ENCODE measurements around the gene ST3GAL2. TPM values are rescaled to one million over a fixed set of nuclear protein-coding genes. Genes with fewer than 3 reads are reported as not detected.
A peak's percentile ranks its signal among the peaks of the same experiment; 100 is the strongest.

The ST3GAL2 gene
- total and polyA plus RNA-seq, 9 of the 15 experiments (the other 6 are each of a cell fraction or from before 2014, with no cell fraction given): 1.5 to 108 (median 34.3) TPM

- TF ChIP-seq ZNF197 (CRISPR knock-in tag; IDR thresholded peaks at IDR 0.05; ENCODE audit: low read depth): no peak
- no peak for TF ChIP-seq PTBP1 (IDR thresholded peaks at IDR 0.05; ENCODE audit: low read depth, low read length)
- TF ChIP-seq, protein P1, sequence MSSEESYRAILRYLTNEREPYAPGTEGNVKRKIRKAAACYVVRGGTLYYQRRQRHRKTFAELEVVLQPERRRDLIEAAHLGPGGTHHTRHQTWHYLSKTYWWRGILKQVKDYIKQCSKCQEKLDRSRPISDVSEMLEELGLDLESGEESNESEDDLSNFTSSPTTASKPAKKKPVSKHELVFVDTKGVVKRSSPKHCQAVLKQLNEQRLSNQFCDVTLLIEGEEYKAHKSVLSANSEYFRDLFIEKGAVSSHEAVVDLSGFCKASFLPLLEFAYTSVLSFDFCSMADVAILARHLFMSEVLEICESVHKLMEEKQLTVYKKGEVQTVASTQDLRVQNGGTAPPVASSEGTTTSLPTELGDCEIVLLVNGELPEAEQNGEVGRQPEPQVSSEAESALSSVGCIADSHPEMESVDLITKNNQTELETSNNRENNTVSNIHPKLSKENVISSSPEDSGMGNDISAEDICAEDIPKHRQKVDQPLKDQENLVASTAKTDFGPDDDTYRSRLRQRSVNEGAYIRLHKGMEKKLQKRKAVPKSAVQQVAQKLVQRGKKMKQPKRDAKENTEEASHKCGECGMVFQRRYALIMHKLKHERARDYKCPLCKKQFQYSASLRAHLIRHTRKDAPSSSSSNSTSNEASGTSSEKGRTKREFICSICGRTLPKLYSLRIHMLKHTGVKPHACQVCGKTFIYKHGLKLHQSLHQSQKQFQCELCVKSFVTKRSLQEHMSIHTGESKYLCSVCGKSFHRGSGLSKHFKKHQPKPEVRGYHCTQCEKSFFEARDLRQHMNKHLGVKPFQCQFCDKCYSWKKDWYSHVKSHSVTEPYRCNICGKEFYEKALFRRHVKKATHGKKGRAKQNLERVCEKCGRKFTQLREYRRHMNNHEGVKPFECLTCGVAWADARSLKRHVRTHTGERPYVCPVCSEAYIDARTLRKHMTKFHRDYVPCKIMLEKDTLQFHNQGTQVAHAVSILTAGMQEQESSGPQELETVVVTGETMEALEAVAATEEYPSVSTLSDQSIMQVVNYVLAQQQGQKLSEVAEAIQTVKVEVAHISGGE (CRISPR knock-in tag; IDR thresholded peaks at IDR 0.05): peak in 1 of 3 experiments; percentile 76; a peak in 2 of 6 replicates
- TF ChIP-seq ZNF253 (CRISPR knock-in tag; conservative IDR thresholded peaks at IDR 0.05): no peak
- TF ChIP-seq JUND (IDR thresholded peaks at IDR 0.05; ENCODE audit: borderline replicate concordance, low read depth, low read length): peak; percentile 18; the same call in 1 of the 2 replicates
- TF ChIP-seq JUND (tag; IDR thresholded peaks at IDR 0.05; ENCODE audit: borderline replicate concordance, low read depth, low read length): no peak
- TF ChIP-seq, protein P2, sequence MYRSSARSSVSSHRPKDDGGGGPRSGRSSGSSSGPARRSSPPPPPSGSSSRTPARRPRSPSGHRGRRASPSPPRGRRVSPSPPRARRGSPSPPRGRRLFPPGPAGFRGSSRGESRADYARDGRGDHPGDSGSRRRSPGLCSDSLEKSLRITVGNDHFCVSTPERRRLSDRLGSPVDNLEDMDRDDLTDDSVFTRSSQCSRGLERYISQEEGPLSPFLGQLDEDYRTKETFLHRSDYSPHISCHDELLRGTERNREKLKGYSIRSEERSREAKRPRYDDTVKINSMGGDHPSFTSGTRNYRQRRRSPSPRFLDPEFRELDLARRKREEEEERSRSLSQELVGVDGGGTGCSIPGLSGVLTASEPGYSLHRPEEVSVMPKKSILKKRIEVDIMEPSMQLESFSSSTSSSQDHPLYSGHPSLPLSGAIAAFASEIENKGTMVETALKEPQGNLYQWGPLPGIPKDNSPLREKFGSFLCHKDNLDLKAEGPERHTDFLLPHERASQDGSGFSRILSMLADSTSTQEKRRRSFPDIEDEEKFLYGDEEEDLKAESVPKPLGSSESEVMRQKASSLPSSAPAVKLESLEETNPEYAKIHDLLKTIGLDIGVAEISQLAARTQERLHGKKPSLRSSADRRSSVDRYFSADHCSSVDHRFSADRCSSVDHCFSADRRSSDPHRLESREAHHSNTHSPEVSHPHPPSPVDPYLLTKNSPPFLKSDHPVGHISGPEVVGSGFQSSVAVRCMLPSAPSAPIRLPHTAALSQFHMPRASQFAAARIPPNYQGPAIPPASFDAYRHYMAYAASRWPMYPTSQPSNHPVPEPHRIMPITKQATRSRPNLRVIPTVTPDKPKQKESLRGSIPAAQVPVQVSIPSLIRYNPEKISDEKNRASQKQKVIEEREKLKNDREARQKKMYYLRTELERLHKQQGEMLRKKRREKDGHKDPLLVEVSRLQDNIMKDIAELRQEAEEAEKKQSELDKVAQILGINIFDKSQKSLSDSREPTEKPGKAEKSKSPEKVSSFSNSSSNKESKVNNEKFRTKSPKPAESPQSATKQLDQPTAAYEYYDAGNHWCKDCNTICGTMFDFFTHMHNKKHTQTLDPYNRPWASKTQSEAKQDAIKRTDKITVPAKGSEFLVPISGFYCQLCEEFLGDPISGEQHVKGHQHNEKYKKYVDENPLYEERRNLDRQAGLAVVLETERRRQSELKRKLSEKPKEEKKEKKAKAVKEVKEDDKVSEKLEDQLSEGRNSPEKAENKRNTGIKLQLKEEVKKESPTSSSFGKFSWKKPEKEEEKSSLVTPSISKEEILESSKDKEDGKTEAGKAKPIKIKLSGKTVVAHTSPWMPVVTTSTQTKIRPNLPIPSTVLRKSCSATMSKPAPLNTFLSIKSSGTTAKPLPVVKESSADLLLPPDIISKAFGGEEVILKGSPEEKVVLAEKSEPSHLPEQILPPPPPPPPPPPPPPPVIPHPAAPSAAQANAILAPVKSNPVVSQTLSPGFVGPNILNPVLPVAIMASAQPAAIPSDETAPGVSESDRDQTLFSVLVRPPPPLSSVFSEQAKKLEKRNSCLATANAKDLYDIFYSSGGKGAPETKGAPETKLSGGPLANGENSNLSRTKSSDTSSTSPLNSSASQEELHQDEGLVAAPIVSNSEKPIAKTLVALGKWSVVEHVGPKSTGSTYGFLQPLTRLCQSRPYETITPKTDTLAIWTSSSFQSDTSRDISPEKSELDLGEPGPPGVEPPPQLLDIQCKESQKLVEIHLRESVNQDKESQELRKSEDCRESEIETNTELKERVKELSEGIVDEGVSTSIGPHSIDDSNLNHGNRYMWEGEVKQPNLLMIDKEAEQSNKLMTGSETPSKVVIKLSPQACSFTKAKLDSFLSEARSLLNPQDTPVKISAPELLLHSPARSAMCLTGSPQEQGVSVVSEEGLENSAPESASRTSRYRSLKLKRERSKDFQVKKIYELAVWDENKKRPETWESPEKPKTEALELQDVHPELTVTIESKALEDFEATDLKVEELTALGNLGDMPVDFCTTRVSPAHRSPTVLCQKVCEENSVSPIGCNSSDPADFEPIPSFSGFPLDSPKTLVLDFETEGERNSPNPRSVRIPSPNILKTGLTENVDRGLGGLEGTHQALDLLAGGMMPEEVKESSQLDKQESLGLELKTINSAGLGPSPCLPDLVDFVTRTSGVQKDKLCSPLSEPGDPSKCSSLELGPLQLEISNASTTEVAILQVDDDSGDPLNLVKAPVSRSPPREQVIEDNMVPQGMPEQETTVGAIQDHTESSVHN (IDR thresholded peaks at IDR 0.05; ENCODE audit: borderline replicate concordance in 1 of 2, low read depth in 1 of 2): no peak; a peak in 1 of 4 replicates
- TF ChIP-seq, protein P3, sequence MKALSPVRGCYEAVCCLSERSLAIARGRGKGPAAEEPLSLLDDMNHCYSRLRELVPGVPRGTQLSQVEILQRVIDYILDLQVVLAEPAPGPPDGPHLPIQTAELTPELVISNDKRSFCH (CRISPR knock-in tag; IDR thresholded peaks at IDR 0.05): no peak
- TF ChIP-seq, protein P3 (tag; IDR thresholded peaks at IDR 0.05): 0 out of 2 replicates have a peak, but pooled peaks have one; percentile 33
- no peak for TF ChIP-seq ZNF354B (CRISPR knock-in tag; IDR thresholded peaks at IDR 0.05)
- TF ChIP-seq SMAD4 (CRISPR knock-in tag; conservative IDR thresholded peaks at IDR 0.05): peak; percentile 11; the same call in 1 of the 2 replicates
- 0 out of 2 replicates have a peak, but pooled peaks have one; percentile 41 for TF ChIP-seq NR2C2 (CRISPR knock-in tag; IDR thresholded peaks at IDR 0.05)
- peak; percentile 91 for TF ChIP-seq NR2C2 (tag; IDR thresholded peaks at IDR 0.05)
Measured at GRCh38 chr16:70454222-70455034, 15.5 kb upstream of the ST3GAL2 start, which contains the start of gene FCSK (continued).

All from K562 (cell line).